ENCODE results near the gene SNX8. TPM values are rescaled to one million over a fixed set of nuclear protein-coding genes. Genes with fewer than 3 reads are reported as not detected.

The SNX8 gene
- total RNA-seq, 1 experiment from 2014 or later: 40.6 TPM

GRCh38 chr7:2354939-2355704 lies 40.9 kb upstream of the SNX8 start:
- H3K4me1 Mint-ChIP-seq: peaks cover 14 to 24% of the 10 kb centered on the region in 2 experiments
- Histone ChIP-seq H3K23ac (ENCODE audit: insufficient read length, low read depth, low read length) (no peak overlapping the region), H3K18ac (ENCODE audit: insufficient read length, low read depth, low read length) (peak overlapping the region; percentile 24), H3K27ac (ENCODE audit: insufficient read length, low read depth, low read length) (no peak overlapping the region), H4K5ac (ENCODE audit: insufficient read length, low read depth, low read length) (no peak overlapping the region), H3K27me3 (ENCODE audit: insufficient read depth, low read length) (no peaks in the 10 kb centered on the region), H4K20me1 (ENCODE audit: control insufficient read depth, insufficient read depth, insufficient read length) (no peaks in the 10 kb centered on the region), H2BK12ac (ENCODE audit: insufficient read length, low read depth, low read length) (no peak overlapping the region), H3K14ac (ENCODE audit: insufficient read depth, low read length) (peak overlapping the region; percentile 49; the same call in 1 of the 2 replicates), H3K4ac (ENCODE audit: low read depth, low read length) (no peak overlapping the region), H2BK120ac (ENCODE audit: low read depth, low read length, poor library complexity, severe bottlenecking) (no peak overlapping the region), H3K4me1 (ENCODE audit: insufficient read depth, low read length) (no peaks in the 10 kb centered on the region), H3K79me2 (ENCODE audit: insufficient read depth, low read length) (peaks cover 47% of the 10 kb centered on the region), H3K23me2 (ENCODE audit: insufficient read length, low read depth, low read length, poor library complexity, severe bottlenecking) (peaks cover 3% of the 10 kb centered on the region), H3K4me2 (ENCODE audit: insufficient read depth, insufficient read length, low read length) (peak overlapping the region; percentile 70), H2BK15ac (ENCODE audit: low read depth, low read length) (no peak overlapping the region), H3K79me1 (ENCODE audit: insufficient read depth, low read depth, low read length, poor library complexity, severe bottlenecking) (no peaks in the 10 kb centered on the region), H3T11ph (ENCODE audit: low read length) (no peak overlapping the region), H4K91ac (ENCODE audit: insufficient read length, low read depth, low read length) (no peak overlapping the region), H2AK5ac (ENCODE audit: insufficient read length, low read length) (no peak overlapping the region), H3K56ac (ENCODE audit: insufficient read length, low read depth, low read length) (no peak overlapping the region), H3K9ac (ENCODE audit: extremely low read depth, insufficient read length, low read length) (peak overlapping the region; percentile 98), H2BK20ac (ENCODE audit: low read depth, low read length, poor library complexity, severe bottlenecking) (no peak overlapping the region), H3K9me3 (ENCODE audit: control insufficient read depth, low read depth, low read length) (no peaks in the 10 kb centered on the region), H2BK5ac (ENCODE audit: insufficient read length, low read length) (no peak overlapping the region), H4K8ac (replicated peaks; ENCODE audit: insufficient read length, low read depth, low read length) (no peak overlapping the region), H2AFZ (ENCODE audit: low read length) (no peak overlapping the region)
- no peak for TF ChIP-seq CTCF (conservative IDR thresholded peaks at IDR 0.05)
- no peak for DNase-seq
- H3K4me3 Mint-ChIP-seq: peak overlapping the region; percentile 93 to 95
- H3K9me3 Mint-ChIP-seq: no peaks in the 10 kb centered on the region; a peak in 1 of 5 replicates
- no CpG with 5 or more reads among the region's 92 CpGs for WGBS (ENCODE audit: extremely low coverage, insufficient read length, low lambda C conversion rate)
- peaks cover 25 to 57% (median 41%) of the 10 kb centered on the region in 3 experiments for H3K36me3 Mint-ChIP-seq (ENCODE audit: insufficient read depth in 1 of 3, low read depth in 3 of 3)
- peak overlapping the region; percentile 82 to 92 (median 90); a peak in 5 of 7 replicates for H3K27ac Mint-ChIP-seq
- H3K27me3 Mint-ChIP-seq (ENCODE audit: low read depth): no peaks in the 10 kb centered on the region

Data from H9 (cell line).